Right ventricle myocardium superior (tissue), 1 donor: ENCODE results near the gene FGF9. TPM values are rescaled to one million over a fixed set of nuclear protein-coding genes. Genes with fewer than 3 reads are reported as not detected.

Experiments
- ATAC-seq: fragments of 200-7000 bp; cut with Tn5 transposase; one replicate; pipeline ENCODE4 v1.9.1; 2020; ENCODE audit warnings: mild to moderate bottlenecking; ENCODE audit not compliant: poor library complexity
- DNase-seq: peaks from one replicate; pipeline ENCODE4 v3.0.0-alpha.2; 2020
- intact Hi-C: fragments of 100-400 bp; cut with DNase I; formaldehyde crosslinking; loops from one replicate; pipeline ENCODE4 v1.11.2; 2022
- long read RNA-seq: library from polyadenylated mRNA; unstranded; transcript quantifications from one replicate; pipeline ENCODE4 v2.0.0, GENCODE V29; 2021
- total RNA-seq: library from RNA; stranded (reverse); fragmentation: NEBNext Ultra II Directional; extraction: Animal tissue kit (Norgen Biotek cat#: 25700); gene quantifications from one replicate; pipeline ENCODE4 v1.2.1, GENCODE V29; 2021
- donor health status: DM: no; HTN: yes; CAD: no; lungs with severe emphysema.

FGF9 gene
- 9.5 TPM for total RNA-seq
- long read RNA-seq, full-length matches to known transcripts: 3 of 17 reads
- long read RNA-seq, partial matches to known transcripts: 0 of 17 reads
- long read RNA-seq, other reads (novel, unspliced or antisense): 14 of 17 reads

DNA sequence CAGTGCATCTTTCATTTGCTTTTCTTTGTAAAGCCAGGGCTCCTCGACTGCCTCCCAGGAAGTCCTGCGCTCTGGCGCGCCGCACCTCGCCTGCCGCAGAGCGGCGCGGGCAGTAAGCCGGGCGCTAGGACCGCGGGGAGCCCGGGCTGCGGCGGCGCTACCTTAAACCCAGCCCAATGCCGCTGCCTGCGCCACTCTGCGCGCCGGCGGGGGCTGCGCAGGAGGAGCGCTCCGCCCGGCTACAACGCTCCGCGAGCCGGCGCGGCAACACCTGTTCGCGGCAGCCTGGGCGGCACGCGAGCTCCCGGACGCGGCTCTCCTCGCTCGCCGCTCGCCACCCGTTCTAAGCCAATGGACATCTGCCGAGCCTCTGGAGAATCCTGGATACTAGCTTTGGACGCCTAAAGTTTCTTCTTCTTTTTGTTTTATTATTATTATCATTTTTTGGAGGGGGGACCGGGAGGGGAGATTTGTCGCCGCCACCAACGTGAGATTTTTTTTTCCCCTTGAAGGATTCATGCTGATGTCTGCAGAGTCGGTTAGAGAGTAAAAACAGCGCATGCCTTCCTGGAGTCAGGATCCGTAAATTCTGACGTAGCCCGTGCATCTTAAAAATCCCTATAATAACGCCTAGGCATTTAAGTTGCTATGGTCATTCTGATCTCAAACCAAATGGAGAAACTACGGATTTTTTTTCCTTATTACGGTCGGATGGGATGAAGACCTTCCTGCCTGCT lies at the start of gene FGF9:
Gene FGF9, plus strand, starts transcription at position 191 of the 737 bp plus-strand sequence. CDS start 840 bp downstream, outside the sequence.
- DNase-seq (peak; percentile 87), ATAC-seq (peak; percentile 85)
- intact Hi-C loops: no loop called here

DNA sequence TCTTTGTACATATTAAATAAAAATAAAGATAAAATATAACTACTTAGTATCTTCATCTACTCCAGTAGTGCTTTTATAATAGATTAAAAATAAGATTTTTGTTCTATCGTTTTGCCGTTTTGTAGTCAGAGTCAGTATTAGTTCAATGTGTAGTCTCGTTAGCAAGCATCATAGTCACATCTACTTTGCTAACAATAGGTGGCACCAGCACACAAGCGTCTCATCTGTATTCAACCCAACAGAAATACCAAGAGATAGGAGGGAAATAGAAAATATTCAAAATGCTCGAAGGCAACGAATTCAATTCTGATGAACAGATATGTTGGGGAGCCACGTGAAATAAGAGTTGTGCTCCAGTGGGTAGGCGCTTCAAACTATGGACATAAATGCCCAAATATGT lies 45.5 kb upstream of the FGF9 start:
- ATAC-seq: peak; percentile 65

DNA sequence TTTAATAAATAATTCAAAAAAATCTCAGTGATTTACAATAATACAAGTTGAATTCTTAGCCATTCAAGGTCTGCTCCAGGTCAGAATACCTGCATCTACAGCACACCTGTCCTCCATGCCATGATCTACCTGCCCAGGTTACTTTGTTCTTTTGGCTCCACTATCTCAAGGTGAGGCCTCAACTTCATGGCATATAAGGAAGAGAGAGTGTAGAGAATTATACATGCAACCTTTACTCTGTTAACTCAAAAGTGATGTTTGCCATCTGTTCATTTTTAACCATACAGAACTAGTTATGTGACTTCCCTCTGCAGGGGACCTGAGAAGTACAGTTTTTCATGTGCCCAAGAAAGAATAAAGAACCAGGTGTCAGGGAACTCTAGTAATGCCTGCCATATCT lies 38.7 kb upstream of the FGF9 start:
- ATAC-seq (no peak), DNase-seq (no peak)
- intact Hi-C loops: loop anchor here (10.0 kb wide), 1 partner anchor 1123 kb away; no protein-coding TSS in a partner anchor

More for the DNA sequence above, 45.5 kb upstream of the FGF9 start:
- DNase-seq: no peak
- intact Hi-C loops: no loop called here

DNA sequence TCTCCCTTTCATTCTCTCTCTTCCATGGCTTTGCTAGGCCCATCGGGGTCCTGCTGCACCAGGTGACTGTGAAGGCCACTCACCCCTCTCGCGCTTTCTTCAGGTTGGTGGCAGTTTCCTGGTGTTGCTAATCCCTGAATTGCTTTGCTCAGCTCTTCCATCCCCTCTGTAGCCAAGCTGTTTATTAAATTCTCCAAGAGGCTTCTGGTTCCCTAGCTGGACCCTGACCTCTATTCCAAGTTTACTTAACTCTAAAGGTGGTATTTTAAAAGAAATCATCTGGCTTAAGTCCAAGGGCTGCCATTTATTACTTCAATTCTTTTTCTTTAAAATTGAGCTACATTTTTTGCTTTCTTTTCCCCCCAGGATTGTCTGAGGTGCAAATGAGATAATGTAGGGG lies 34.2 kb upstream of the FGF9 start:
- ATAC-seq (no peak), DNase-seq (no peak)
- intact Hi-C loops: loop anchor here (10.0 kb wide), 1 partner anchor 1118 kb away; no protein-coding TSS in a partner anchor

DNA sequence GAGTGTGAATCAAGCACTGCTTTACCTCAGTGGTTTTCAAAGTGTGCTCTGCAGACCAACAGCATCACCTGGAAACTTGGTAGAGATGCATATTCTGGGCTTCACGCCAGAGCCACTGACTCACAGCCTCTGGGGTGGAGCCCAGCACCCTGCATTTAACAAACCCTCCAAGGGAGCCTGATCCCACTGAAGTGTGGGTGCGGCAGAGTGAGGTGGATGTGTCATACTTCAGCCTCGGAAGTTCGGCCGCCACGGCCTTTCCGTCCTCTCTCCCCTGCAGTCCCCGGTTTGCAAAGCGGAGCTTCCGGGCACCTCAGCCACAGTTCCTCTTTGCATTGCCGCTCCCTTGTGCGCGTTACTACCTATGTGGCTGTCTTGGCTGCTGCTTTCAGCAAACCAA lies 33.6 kb upstream of the FGF9 start:
- intact Hi-C loops: loop anchor here (10.0 kb wide), 1 partner anchor 1118 kb away; no protein-coding TSS in a partner anchor
- DNase-seq: no peak
- ATAC-seq: peak; percentile 22

DNA sequence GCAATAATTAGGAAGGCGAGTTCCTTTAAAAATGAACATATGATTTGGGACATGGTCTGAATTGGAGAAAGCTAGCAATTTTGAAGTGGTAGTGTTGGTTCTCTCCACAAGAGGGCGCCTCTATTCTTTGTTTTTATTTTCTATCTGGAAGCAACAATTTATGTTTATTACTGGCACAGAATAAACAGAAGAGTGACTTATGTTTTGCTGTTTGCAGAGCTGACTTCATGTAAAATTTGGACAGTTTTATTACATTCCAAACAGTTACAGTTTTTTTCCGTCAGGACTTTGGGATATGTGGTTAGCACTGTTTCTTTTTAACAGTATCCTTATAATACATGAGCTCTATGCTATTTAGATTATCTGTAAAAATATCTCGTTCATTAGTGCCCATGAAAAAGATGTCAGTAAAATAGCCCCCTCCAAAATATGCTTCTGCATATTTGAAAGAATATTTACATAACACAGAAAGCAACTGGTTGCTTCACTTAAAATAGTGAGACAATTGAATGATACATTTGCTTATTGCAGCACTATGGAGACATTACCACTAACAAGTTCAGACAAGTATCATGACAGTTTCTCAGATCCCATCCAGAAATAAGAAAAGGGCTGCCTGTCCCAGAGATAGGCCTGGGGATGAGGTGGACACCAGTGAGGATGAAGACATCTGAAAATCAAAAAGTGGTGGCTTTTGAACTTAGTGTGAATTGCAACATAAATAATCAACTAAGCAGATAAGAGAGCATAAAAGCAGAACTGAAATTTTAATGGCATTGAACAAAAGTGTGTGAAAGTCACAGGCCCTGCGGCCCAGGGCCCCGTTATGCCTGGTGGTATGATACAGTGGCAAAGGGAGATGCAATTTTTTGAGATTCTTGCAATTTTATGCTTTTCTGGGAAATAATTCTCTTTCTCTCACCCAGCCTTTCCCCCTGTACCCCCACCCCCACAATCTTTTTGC lies 32.3 kb upstream of the FGF9 start:
- intact Hi-C loops: loop anchor here (10.0 kb wide), 1 partner anchor 1116 kb away; no protein-coding TSS in a partner anchor
- ATAC-seq (no peak), DNase-seq (no peak)

DNA sequence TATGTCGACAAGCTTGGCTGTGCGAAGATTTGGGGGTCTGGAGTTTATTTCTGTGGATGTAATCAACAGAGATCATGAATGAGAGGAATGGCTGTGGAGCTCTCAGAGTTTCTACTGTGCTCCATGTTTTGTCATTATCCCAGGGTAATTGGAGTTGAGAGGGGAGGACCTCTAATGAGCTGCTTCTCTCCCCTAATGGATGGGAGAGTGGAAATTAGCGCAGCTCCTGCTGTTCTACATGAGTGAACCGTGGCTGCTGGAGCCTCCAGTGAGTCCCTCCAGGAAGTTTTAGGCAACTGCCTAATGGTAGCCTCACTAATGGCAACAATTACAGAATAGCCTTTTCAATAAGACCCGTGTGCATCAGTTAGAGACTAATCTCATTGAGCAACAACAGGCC lies 31.3 kb upstream of the FGF9 start:
- ATAC-seq: no peak
- no peak for DNase-seq

DNA sequence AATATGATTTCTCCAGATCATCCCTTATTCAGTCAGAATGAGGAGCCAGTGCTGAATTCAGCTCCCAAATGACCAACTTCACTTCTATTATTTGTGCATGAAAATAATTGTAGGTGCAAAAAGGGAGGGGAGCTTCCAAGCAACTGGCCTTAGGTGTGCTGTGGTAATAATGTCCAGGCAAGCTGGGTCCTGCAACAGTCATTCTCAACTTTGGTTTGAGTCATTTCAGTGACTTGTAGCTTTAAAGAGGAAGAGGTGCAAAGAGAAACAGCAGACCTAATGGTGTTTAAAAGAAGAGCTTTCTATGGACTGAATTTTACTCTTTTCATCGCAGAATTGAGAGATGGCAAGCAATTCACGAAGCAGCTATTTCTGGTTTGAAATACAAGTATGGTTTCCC lies 29.2 kb upstream of the FGF9 start:
- intact Hi-C loops: no loop called here

More for the DNA sequence above, 31.3 kb upstream of the FGF9 start:
- intact Hi-C loops: loop anchor here (10.0 kb wide), 1 partner anchor 1115 kb away; no protein-coding TSS in a partner anchor

DNA sequence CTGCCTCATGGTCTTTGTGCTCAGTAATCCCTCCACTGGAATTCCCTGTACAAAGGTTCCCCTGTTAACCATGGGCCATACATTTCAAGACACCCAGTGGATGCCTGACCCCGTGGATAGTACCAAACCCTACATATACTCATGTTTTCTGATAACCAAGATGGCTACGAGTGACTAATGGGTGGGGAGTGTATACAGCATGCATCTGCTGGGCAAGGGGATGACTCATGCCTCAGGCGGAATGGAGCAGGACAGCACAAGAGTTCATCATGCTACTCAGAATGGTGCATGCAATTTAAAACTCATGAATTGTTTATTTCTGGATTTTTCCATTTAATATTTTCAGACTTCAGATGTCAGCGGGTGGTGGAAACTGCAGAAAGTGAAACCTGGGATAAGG lies 13.3 kb upstream of the FGF9 start:
- ATAC-seq (no peak), DNase-seq (no peak)
- intact Hi-C loops: loop anchor here (10.0 kb wide), 1 partner anchor 457 kb away; no protein-coding TSS in a partner anchor

More for the DNA sequence above, 29.2 kb upstream of the FGF9 start:
- ATAC-seq (no peak), DNase-seq (no peak)

DNA sequence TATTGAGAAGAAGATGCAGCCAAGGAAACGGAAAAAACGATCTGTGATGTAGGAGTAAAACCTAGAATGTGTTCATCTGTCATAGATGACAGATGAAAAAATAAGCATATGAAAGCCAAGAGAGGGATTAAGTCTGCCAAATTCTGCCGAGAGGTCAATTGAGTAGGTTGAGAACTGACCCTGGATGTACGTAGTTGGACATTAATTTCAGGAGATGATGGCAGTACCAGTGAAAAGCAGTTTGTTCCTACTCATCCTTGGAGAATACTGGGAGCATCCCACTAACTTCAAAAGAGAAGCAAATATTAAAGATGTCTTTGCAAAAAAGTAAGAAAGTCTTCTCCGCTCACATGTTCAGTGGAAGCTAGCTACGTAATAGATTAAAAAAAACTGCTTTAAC lies 11.8 kb upstream of the FGF9 start:
- ATAC-seq: no peak
- intact Hi-C loops: loop anchor here (10.0 kb wide), 1 partner anchor 456 kb away; no protein-coding TSS in a partner anchor
- DNase-seq: no peak

DNA sequence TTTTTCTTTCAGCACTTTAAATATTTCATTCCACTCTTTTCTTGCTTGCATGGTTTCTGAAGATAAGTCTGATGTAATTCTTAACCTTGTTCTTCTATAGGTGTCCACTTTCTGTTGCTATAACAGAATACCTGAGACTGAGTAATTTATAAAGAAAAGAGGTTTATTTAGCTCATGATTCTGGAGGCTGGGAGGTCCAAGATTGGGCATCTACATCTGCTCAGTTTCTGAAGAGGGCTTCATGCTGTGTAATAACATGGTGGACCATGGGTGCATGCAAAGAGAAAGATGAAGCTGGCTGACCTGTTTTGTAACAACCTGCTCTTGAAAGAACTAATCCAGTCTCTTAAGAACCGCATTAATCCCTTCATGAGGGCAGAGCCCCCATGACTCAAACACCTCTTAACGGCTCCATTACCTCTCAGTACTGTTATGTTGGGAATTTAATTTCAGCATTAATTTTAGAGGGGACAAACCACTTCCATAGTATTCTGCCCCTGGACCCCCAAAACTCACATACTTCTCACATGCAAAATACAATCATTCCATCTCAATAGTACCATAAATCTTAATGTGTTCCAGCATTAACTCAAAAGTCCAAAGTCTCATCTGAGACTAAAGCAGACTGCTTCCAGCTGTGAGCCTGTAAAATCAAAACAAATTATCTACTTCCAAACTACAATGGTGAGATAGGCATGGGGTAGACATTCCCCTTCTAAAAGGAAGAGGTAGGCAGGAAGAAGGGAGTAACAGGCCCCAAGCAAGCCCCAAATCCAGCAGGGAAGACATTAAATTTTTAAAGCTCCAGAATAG lies 9.6 kb upstream of the FGF9 start:
- intact Hi-C loops: no loop called here
- ATAC-seq: no peak

DNA sequence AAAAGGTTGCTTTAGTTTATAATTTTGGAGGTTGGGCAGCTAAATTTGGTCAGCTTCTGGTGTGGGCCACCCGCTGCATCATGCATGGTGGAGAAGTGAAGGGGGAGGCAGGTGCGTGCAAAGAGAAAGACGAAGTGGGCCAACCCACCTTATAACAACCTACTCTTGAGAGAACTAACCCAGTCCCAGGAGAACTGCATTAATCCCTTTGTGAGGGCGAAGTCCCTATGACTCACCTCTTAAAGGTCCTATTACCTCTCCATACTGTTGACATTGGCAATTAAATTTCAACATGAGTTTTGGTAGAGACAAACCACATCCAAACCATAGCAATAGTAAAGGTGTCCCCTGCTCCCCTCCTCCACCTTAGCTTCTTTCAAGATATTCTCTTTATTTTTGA lies 7.7 kb upstream of the FGF9 start:
- DNase-seq: no peak
- intact Hi-C loops: no loop called here
- no peak for ATAC-seq

More for the DNA sequence above, 9.6 kb upstream of the FGF9 start:
- DNase-seq: no peak

DNA sequence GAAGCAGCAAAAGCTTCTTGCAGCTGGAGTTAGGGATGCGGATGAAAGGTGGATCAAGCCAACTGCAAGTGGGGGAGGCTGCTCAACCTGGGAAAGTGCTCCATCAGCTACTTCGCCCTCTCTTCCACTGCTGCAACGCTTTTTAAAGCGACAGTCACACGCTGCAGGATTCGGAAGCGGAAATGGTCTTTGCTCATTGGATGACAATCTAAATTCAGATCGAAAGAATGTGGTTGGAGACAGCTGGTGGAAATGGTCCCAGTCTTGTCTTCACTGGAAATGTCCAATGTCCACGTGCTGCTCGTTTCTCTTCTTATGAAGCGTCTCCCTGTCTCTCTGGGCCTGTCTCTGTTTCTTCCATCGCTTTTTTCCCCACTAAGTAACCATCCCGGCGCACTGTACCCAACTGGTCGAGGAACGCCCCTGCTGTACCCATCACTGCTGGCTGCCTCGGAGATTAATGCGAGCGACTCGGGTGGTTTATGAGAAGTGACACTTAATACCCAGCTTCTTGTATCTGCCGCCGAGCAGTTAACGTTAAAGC lies 2.1 kb upstream of the FGF9 start:
- ATAC-seq: no peak
- intact Hi-C loops: no loop called here

DNA sequence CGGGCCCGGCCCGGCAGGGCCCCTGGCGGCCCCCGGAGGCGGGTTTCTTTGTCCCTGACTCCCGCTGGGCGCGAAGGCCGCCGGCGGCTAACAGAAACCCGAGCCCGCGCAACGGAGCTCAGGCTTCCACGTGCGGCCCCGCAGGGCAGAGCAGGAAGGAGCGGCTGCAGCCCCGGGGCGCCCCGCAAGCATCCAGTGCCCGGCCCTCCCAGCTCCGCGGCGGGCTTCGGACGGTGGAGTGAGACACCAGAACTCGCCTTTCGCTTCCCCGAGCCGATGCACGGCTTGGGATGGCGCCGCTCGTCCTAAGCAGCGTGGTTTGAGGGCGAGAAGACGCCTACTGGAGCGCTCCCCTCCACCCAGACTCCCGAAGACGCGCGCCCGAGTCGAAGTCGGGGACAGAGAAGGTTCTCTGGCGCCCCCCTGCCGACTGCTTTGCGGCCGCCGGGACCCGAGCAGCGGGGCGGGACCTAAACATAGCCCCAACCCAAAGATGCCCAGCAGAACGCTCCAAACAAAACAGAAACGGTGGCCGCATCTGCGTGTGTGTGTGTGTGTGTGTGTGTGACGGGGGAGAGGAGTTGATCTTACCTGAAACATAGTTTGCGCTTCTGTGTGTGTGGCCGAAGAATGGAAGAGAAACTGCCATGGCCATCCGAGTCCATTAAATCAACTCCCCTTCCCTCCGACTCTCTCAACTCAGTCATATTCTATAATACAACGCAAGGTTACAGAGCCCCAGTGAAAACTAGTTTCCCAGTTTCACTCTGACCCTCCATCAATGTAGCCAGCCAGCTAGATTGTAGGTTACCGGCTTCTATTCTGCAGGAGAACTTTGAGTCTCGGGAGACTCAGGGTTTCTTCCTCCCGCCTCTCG lies 629 bp upstream of the FGF9 start:
- DNase-seq (peak; percentile 71), ATAC-seq (peak; percentile 62)
- intact Hi-C loops: no loop called here

More for the DNA sequence above, 2.1 kb upstream of the FGF9 start:
- DNase-seq: no peak

DNA sequence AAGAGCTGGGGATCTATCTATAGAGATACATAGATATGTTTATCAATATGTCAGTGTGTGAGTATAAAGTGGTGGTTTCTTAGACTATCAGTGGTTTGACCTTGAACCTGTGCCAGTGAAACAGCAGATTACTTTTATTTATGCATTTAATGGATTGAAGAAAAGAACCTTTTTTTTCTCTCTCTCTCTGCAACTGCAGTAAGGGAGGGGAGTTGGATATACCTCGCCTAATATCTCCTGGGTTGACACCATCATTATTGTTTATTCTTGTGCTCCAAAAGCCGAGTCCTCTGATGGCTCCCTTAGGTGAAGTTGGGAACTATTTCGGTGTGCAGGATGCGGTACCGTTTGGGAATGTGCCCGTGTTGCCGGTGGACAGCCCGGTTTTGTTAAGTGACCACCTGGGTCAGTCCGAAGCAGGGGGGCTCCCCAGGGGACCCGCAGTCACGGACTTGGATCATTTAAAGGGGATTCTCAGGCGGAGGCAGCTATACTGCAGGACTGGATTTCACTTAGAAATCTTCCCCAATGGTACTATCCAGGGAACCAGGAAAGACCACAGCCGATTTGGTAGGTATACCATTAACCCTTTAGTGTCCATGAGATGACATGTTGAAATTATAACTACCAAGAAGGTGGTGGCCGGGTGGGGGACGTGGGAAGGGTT lies 880 bp downstream of the FGF9 start:
- ATAC-seq (no peak), DNase-seq (no peak)
- intact Hi-C loops: no loop called here

DNA sequence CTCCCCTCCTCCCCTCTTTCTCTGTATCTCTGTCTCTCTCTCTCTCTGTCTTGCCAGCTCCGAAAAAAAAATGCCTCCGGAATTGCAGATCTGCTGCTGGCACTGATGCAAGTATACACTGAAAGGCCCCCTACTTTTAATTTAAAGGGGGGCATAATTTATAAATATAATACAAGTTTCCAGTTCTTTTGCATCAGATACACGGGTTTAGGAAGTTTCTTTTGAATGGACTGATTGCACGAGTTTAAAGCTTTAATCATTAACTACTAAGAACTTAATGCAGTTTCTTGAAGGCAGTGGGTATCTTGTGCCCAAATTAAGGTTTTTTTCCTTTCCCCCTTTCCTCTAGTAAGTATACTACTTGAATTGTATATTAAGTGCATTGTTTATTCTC lies 1.4 kb downstream of the FGF9 start:
- ATAC-seq (no peak), DNase-seq (no peak)
- intact Hi-C loops: no loop called here
